HCT116 (cell line): Measurements from ENCODE around the gene TLE6.
"Not testable (repeated sequence)": the region's sequence is repeated elsewhere in the genome, so short reads cannot be mapped to it uniquely, and the experiment has no call there.

Experiments
- EZH2 ChIP-seq: fragments of 200-600 bp; sonication (generic); IDR thresholded peaks from 2 replicates; pipeline ENCODE4 v1.6.1; 2017; ENCODE audit warnings: antibody characterized with exemption, mixed run types
- POLR2A ChIP-seq: IDR thresholded peaks from 2 replicates; pipeline ENCODE4 v1.7.0; 2011; ENCODE audit warnings: borderline replicate concordance; ENCODE audit not compliant: insufficient read depth, insufficient read length; ENCODE audit errors: extremely low read depth
- POLR2AphosphoS5 ChIP-seq: IDR thresholded peaks from 2 replicates; pipeline ENCODE4 v1.6.1; 2011; ENCODE audit warnings: mild to moderate bottlenecking, low read depth, low read length, moderate library complexity
- ZFX ChIP-seq: fragments of 450-650 bp; IDR thresholded peaks from 2 replicates; pipeline ENCODE4 v1.6.1; 2017
- TF ChIP-seq, protein P1 (sequence below), 3 experiments: fragments of 200-600 bp in 1 of 3; sonication (generic) in 1 of 3; IDR thresholded peaks in 2 of 3; conservative IDR thresholded peaks in 1 of 3; 2 replicates each; pipeline ENCODE4 v1.5.1; 2012 to 2017; ENCODE audit warnings: low read depth in 2 of 3, low read length in 2 of 3, antibody characterized with exemption in 1 of 3, borderline replicate concordance in 1 of 3, control low read depth in 1 of 3, mild to moderate bottlenecking in 1 of 3, mixed read lengths in 1 of 3, mixed run types in 1 of 3, moderate library complexity in 1 of 3; ENCODE audit not compliant: insufficient read depth in 1 of 3

DNA sequence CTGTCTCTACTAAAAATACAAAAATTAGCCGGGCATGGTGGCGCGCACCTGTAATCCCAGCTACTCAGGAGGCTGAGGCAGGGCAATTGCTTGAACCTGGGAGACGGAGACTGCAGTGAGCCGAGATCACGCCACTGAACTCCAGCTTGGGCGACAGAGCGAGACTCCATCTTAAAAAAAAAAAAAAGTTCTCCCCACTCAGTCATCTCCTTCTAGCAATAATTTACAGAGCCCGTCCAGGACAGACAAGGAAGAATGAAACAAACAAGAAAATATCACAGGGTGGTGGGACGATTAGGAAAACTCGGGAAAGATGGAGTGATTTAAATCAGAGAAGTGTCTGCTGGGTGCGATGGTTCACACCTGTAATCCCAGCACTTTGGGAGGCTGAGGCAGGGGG is 13.7 kb upstream of the TLE6 start:
- TF ChIP-seq, protein P1, sequence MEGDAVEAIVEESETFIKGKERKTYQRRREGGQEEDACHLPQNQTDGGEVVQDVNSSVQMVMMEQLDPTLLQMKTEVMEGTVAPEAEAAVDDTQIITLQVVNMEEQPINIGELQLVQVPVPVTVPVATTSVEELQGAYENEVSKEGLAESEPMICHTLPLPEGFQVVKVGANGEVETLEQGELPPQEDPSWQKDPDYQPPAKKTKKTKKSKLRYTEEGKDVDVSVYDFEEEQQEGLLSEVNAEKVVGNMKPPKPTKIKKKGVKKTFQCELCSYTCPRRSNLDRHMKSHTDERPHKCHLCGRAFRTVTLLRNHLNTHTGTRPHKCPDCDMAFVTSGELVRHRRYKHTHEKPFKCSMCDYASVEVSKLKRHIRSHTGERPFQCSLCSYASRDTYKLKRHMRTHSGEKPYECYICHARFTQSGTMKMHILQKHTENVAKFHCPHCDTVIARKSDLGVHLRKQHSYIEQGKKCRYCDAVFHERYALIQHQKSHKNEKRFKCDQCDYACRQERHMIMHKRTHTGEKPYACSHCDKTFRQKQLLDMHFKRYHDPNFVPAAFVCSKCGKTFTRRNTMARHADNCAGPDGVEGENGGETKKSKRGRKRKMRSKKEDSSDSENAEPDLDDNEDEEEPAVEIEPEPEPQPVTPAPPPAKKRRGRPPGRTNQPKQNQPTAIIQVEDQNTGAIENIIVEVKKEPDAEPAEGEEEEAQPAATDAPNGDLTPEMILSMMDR (IDR thresholded peaks at IDR 0.05 in 2 of 3, conservative IDR thresholded peaks at IDR 0.05 in 1 of 3; ENCODE audit: borderline replicate concordance in 1 of 3, insufficient read depth in 1 of 3, low read depth in 2 of 3, low read length in 2 of 3) = not testable (repeated sequence)
- not testable (repeated sequence) for TF ChIP-seq ZFX, POLR2AphosphoS5, POLR2A, EZH2
